Sciatic nerve (tissue), 2 donors: Measurements from ENCODE around the gene TCTN2. TPM values are rescaled to one million over a fixed set of nuclear protein-coding genes. Genes with fewer than 3 reads are reported as not detected.

Experiments
- ATAC-seq: fragments of 200-7000 bp; cut with Tn5 transposase; one replicate; pipeline ENCODE4 v1.9.1; 2020; ENCODE audit warnings: mild to moderate bottlenecking, moderate library complexity
- DNase-seq: peaks from one replicate; pipeline ENCODE4 v3.0.0-alpha.2; 2020; ENCODE audit warnings: low spot score
- intact Hi-C: fragments of 100-400 bp; cut with DNase I; formaldehyde crosslinking; loops from one replicate; pipeline ENCODE4 v1.14.2; 2022
- total RNA-seq: library from RNA; stranded (reverse); fragmentation: NEBNext Ultra II Directional; extraction: Animal tissue kit (Norgen Biotek cat#: 25700); gene quantifications from one replicate; pipeline ENCODE4 v1.2.1, GENCODE V29; 2021
- donor health status: DM: no; HTN: no; CAD: no.
- donor health status: DM: no; HTN: no; CAD: no.

The TCTN2 gene
- total RNA-seq, 1 donor from 2014 or later, result 14.0 TPM

- ATAC-seq (no peak), DNase-seq (no peak)
- intact Hi-C loops, result no loop called here
Observed at GRCh38 chr12:123727878-123728277, 57.0 kb downstream of the TCTN2 start.

GRCh38 chr12:123731596-123731995 lies 60.7 kb downstream of the TCTN2 start:
- intact Hi-C loops, result no loop called here
- DNase-seq (no peak), ATAC-seq (no peak)

GRCh38 chr12:123732251-123732650 lies 61.3 kb downstream of the TCTN2 start:
- DNase-seq (no peak), ATAC-seq (no peak)
- intact Hi-C loops, result no loop called here

GRCh38 chr12:123733229-123733628 lies 62.3 kb downstream of the TCTN2 start:
- intact Hi-C loops, result no loop called here
- DNase-seq (no peak), ATAC-seq (no peak)

- ATAC-seq (no peak), DNase-seq (no peak)
- intact Hi-C loops, result no loop called here
Observed at GRCh38 chr12:123734268-123734667, 63.4 kb downstream of the TCTN2 start.

- no peak for ATAC-seq
- no peak for DNase-seq
- intact Hi-C loops, result no loop called here
Observed at GRCh38 chr12:123741937-123742572, 71.1 kb downstream of the TCTN2 start.

GRCh38 chr12:123743002-123743401 lies 72.1 kb downstream of the TCTN2 start:
- intact Hi-C loops, result no loop called here
- DNase-seq, result no peak
- peak; percentile 13 for ATAC-seq

- intact Hi-C loops, result no loop called here
- DNase-seq, result no peak
- ATAC-seq, result no peak
Observed at GRCh38 chr12:123744836-123745235, 73.9 kb downstream of the TCTN2 start.

GRCh38 chr12:123747309-123747708 lies 76.4 kb downstream of the TCTN2 start:
- intact Hi-C loops, result no loop called here
- no peak for DNase-seq
- no peak for ATAC-seq

- intact Hi-C loops, result no loop called here
- ATAC-seq, result no peak
- no peak for DNase-seq
Observed at GRCh38 chr12:123748161-123748560, 77.2 kb downstream of the TCTN2 start.

- ATAC-seq, result no peak
- intact Hi-C loops, result no loop called here
- DNase-seq, result no peak
Observed at GRCh38 chr12:123748661-123749060, 77.7 kb downstream of the TCTN2 start.

GRCh38 chr12:123749355-123749754 lies 78.4 kb downstream of the TCTN2 start:
- ATAC-seq, result no peak
- DNase-seq, result no peak
- intact Hi-C loops, result no loop called here

GRCh38 chr12:123750159-123750656 lies 79.3 kb downstream of the TCTN2 start:
- intact Hi-C loops, result no loop called here
- no peak for ATAC-seq
- DNase-seq, result no peak

- DNase-seq (no peak), ATAC-seq (no peak)
- intact Hi-C loops, result no loop called here
Observed at GRCh38 chr12:123752046-123752445, 81.1 kb downstream of the TCTN2 start.

- no peak for ATAC-seq
- intact Hi-C loops, result no loop called here
- DNase-seq, result no peak
Observed at GRCh38 chr12:123754041-123754772, 83.3 kb downstream of the TCTN2 start.

- DNase-seq (no peak), ATAC-seq (peak; percentile 88)
Observed at GRCh38 chr12:123757561-123757960, 86.6 kb downstream of the TCTN2 start.

More at GRCh38 chr12:123757561-123757960, 86.6 kb downstream of the TCTN2 start:
- intact Hi-C loops, result no loop called here

Other genes with a start within 250 kb of the TCTN2 start
- gene RILPL2, start 234.4 kb upstream of the TCTN2 start, total RNA-seq, result 5.3 TPM
- gene SNRNP35, start 213.0 kb upstream of the TCTN2 start, total RNA-seq, result 26.9 TPM
- 24.7 TPM for gene RILPL1, start 137.4 kb upstream of the TCTN2 start, total RNA-seq
- 127 TPM for gene TMED2, start 86.6 kb upstream of the TCTN2 start, total RNA-seq
- 22.6 TPM for gene DDX55, start 69.0 kb upstream of the TCTN2 start, total RNA-seq
- 37.1 TPM for gene EIF2B1, start 37.4 kb upstream of the TCTN2 start, total RNA-seq
- gene GTF2H3, start 37.3 kb upstream of the TCTN2 start, total RNA-seq, result 20.4 TPM
- 28.8 TPM for gene ATP6V0A2, start 41.2 kb downstream of the TCTN2 start, total RNA-seq
- gene DNAH10, start 91.2 kb downstream of the TCTN2 start, total RNA-seq, result 0.76 TPM